HG03342 (cell line): ENCODE results near the gene SKI.

Experiments used
- ATAC-seq: cut with Tn5 transposase; IDR thresholded peaks from one replicate; pipeline ENCODE4 v1.9.1; 2021; ENCODE audit warnings: mild to moderate bottlenecking, moderate library complexity; ENCODE audit not compliant: unreplicated experiment

SKI gene

GRCh38 chr1:2209400-2210083 is 18.6 kb upstream of the SKI start:
- no peak for ATAC-seq

DNA sequence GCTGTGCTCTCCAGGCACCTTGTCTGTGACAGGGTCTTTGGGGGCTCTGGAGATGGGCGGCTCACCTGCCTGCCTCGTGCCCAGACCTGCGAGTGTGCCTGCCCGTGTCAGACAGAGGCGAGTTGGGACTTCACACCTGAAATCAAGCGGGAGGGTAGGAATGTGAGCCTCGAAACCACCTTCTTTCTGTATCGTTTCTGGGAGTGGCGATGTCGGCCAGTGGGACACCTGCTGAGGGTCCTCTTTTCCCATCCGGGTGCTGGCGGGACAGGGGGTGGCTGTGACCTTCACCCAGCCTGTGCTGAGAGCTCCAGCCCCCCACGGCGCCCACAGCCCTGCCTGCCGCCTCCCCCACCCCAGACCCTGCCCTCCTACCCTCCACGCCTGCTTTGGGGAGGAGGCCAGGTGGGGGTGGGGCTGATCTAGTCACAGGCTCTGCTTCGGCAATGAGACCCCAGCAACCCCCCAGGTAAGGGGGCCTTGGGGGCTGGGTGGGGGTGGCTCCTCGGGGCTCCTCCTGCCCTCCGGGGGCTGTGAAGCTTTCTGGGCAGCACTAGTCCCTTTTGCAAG is 17.9 kb upstream of the SKI start:
- ATAC-seq = no peak

- ATAC-seq = no peak
Measured at GRCh38 chr1:2210786-2211185, 17.3 kb upstream of the SKI start.

DNA sequence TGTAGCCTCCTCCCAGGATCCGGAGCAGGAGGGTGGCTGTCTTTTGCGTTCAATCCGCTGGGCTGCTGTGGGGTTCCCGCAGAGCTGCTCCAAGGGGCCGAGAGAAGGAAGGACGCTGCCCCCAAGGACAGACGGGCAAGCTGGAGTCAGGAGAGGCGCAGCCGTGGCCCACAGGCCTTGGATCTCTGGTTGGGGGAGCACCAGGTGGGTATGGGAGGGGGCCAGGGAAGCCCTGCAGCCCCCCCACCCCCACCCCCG is 15.9 kb upstream of the SKI start:
- ATAC-seq = no peak

DNA sequence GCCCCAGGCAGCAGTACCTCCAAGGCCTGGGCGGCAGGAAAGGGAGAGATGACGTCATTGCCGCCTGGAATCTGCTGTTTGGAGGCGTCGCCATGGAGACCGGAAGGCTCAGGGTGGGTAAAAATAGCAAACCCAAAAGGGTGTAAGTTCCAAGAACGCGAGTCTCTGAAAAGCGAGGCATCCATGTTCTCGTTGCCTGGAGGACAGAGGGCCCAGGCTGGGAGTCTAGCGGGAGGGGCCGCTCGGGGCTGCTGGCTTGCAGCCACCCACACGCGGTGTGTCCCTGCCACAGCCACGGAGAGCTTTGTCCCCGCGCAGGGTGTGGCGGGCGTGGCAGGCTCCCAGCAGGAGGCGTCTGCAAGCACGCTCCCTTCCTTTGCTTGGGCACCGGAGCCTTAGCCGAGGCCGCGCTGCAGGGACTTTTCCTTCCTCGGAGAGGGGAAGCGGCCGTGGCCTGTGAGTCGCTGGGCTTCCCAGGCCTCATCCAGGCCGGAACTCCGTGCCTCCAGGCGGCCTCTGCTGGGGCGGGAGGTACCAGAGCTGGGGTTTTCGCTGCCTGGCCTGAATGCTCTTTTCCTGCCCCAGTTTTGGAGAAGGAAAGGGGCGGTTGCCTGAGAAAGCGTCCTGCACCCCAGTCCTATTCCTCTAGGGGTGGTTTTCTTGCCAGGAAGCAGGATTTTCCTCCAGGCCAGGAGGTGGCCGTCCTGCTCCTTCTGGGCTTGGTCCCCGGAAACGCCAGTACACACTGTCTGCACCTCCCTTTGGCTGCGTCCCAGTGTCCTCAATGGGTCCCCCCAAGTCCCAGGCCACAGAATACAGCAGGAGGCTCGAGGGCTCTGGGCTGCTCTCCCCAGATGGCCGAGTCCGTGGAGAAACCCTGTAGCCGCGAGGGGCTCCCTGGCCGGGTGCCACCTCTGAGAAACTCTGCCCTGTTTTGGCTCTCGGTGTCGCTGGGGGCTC is 15.3 kb upstream of the SKI start:
- ATAC-seq = no peak

- ATAC-seq = no peak
Measured at GRCh38 chr1:2213576-2214505, 14.3 kb upstream of the SKI start.

GRCh38 chr1:2214541-2215241 is 13.4 kb upstream of the SKI start:
- no peak for ATAC-seq

- no peak for ATAC-seq
Measured at GRCh38 chr1:2215329-2215728, 12.8 kb upstream of the SKI start.

DNA sequence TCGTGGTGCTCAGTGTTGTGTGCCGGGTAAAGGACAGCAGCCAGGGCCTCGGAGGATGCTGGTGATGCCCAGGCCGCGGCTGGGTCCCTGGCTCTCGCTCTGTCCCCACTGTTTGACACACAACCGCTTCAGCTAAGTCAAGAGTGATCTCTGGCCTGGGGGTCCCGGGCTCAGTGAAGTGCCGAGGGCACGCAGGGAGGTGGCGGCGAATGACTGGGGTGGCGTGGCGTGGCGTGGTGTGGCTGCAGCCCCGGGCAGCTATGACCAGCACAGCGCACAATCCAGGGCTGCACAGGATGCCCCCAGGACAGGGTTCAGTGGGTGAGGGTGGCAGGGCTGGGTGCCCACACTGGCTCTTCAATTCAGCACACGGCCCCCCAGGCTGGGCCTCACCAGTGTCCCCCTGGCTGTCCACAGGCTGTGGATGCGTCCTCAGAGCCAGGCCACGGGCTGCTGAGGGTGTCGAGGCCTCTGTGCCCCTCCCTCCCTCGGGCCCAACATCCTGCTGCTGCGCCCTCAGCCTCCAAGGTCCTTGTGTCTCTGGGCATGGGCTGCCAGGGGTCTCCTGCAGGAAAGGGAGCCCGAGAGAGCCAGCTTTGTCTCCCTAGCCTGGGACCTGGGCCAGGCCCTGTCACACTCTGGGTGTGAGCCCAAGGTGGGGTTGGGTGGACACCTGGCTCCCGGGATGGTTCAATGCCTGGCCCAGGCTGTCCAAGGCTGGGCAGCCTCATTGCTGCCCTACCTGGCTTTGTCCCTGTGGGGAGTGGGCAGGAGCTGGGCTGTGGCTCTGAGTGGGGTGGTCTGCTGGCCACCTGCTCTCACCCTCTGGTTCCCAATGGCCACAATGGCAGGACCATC is 12.0 kb upstream of the SKI start:
- no peak for ATAC-seq

DNA sequence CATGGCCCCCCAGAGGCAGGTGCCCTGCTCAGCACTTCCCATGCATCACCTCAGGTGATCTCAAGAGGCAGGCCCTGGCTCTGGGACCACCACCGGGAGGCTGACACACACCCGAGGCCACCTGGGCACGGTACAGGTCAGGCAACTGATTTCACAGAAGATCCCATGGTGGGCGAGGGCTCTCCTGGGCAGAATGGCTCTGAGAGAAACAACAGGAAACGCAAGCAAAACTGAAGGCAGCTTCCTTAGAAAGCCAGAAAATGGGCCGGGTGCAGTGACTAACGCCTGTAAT is 11.4 kb upstream of the SKI start:
- no peak for ATAC-seq

- ATAC-seq = no peak
Measured at GRCh38 chr1:2221271-2221670, 6.8 kb upstream of the SKI start.

DNA sequence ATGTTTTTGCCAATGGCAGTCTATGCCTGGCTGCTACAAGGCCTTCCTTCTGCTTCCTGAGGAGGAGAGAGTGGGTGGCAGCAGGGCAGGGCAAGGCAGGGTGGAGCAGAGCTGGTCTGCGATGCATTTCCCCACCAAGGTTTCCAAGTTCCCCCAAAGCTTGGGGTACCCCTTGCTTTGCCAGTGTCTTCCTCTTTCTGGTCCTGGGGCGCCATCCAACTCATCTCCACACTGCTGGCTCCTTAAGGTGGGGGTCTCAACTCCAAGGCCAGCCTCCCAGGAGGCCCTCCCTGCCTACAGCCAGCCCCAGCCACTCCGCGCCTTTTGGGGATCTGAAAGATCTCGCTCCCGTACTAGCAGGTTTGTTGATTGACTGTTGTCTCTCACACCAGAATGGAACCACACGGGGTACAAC is 3.9 kb upstream of the SKI start:
- no peak for ATAC-seq

DNA sequence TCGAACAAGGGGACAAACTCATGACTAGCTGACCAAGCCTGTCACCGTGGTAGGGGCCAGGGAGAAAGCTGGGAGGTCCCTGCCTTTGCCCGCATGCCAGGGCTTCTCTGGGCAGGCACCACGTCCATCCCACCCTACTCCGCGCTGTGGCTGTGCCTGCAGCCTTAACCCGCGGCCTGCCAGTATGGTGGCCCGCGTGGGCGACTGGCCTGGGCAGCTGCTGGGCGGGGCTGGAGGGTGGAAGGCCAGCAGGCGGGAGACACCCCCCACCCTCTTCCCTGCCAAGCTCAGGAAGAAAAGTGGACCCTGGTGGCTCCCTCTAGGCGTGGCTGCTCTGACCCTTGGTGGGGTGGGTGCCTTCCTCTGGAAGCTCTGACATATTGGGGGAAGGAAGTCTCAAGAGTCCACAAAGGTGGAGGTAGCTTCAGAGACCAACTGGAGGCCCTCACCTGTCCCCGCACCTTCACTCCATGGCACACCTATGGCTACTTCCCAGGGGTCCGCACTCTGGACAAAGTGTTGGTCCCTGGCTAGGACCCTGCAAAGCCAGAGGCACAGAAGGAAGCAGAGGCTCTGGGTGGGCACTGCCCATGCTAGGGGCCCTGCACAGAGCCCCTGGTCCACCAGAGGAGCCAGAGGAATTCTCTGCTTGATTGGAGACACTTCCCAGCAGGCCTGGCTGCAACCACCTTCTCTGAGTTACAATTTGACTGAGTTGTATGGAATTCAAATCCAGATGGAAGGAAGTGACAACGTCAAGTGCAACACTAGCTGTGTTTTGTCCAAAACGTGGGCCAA is 3.3 kb upstream of the SKI start:
- ATAC-seq = no peak

DNA sequence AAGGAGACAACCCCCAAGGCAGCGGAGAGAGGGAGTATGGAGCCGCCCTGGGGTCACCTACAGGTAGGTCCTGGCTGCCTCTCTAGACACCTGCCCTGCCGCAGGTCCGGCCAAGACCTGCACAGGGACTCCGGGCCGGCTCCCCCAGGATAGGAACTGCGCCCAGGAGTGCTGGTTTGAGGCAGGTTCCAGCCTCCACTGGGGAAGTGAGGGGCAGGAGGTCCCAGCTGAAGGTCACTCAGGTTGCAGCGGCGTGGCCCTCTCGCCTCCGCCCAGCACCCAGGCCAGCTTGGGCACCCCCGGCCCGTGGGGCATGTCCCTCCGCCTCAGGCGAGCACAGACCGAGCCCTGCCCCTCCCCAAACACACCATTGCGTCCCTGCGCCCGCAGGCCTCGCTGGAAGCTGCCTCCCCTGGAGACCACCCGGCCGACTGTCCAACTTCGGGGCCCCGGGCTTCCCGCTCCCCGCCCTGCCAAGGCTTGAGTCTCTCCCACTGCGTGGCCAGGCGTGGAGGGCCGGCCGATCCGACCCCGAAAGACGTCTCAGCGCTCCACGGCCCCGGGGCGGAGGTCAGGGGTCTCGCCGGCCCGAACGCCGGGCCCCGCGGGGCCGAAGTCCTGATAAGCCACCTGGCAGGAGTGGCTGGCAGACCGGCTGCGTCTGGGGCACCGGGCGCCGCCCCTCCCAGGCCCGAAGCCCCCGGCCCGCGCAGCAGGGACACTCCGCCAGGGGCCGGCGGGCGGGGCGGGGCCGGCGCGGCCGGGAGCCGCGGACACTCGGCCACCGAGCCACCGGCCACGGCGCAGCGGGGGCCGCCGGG is 1.4 kb upstream of the SKI start:
- ATAC-seq = no peak

- peak; percentile 88 for ATAC-seq
Measured at GRCh38 chr1:2227346-2228156, 568 bp upstream of the SKI start.

DNA sequence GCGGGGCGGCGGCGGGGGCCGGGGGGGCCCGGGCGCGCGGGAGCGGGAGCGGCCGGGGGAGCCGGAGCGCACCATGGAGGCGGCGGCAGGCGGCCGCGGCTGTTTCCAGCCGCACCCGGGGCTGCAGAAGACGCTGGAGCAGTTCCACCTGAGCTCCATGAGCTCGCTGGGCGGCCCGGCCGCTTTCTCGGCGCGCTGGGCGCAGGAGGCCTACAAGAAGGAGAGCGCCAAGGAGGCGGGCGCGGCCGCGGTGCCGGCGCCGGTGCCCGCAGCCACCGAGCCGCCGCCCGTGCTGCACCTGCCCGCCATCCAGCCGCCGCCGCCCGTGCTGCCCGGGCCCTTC is 546 bp downstream of the SKI start:
- no peak for ATAC-seq
